DND-41 (cell line): ENCODE data around the gene BBS9.

Experiments
- EZH2 ChIP-seq: IDR thresholded peaks from 3 replicates; pipeline ENCODE4 v1.6.1; 2012; ENCODE audit warnings: borderline replicate concordance, low read depth, mild to moderate bottlenecking, moderate library complexity, low read length, inconsistent platforms; ENCODE audit not compliant: severe bottlenecking
- TF ChIP-seq, protein P1 (sequence below): IDR thresholded peaks from 2 replicates; pipeline ENCODE4 v1.5.1; 2012; ENCODE audit warnings: borderline replicate concordance, low read length, moderate library complexity, mild to moderate bottlenecking; ENCODE audit not compliant: poor library complexity, severe bottlenecking; ENCODE audit errors: extremely low read depth

DNA sequence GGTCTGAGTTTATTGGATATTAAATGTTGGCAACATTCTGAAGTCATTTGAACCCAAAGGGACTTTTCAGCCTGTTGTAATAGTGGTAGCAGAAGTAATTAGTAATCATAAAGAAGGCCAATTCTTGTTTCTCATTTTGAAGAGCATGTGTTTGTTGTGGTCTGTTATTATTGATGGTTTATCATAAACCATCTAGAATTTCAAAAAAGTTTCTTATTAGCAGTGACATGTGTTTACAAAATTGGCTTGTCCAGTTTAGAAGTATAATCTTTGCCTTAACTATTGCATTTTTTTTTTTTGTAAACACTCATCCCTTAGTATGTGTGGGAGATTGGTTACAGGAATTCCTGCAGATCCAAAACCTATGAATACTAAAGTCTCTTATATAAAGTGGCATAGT is 177.8 kb downstream of the BBS9 start:
- TF ChIP-seq, protein P1, sequence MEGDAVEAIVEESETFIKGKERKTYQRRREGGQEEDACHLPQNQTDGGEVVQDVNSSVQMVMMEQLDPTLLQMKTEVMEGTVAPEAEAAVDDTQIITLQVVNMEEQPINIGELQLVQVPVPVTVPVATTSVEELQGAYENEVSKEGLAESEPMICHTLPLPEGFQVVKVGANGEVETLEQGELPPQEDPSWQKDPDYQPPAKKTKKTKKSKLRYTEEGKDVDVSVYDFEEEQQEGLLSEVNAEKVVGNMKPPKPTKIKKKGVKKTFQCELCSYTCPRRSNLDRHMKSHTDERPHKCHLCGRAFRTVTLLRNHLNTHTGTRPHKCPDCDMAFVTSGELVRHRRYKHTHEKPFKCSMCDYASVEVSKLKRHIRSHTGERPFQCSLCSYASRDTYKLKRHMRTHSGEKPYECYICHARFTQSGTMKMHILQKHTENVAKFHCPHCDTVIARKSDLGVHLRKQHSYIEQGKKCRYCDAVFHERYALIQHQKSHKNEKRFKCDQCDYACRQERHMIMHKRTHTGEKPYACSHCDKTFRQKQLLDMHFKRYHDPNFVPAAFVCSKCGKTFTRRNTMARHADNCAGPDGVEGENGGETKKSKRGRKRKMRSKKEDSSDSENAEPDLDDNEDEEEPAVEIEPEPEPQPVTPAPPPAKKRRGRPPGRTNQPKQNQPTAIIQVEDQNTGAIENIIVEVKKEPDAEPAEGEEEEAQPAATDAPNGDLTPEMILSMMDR = no peak
- TF ChIP-seq EZH2 = no peak
